Fibroblast of gingiva (primary cell): ENCODE measurements around the gene DTNA.

Experiments
- DNase-seq: peaks from one replicate; pipeline ENCODE4 v3.0.0-alpha.2; 2011; ENCODE audit warnings: low read depth

Gene DTNA

DNA sequence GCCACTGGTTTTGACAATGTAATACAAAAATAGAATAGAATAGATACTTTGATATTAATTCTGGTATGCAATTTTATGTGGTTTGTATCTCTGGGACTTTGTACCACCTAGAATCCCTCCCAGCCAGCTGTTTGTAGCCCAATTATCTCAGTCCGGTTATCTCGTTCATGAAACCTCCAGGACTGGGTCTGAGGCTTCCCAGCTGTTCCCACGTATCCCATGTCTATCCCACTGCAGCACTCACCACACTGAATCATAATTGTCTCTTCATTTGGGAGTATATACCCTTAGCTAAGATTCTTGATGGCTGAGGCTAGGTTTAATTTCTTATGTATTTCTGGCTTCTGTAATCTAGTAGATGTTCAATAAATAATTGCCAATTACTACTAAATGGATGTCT lies 226.7 kb downstream of the DTNA start:
- no peak for DNase-seq

DNA sequence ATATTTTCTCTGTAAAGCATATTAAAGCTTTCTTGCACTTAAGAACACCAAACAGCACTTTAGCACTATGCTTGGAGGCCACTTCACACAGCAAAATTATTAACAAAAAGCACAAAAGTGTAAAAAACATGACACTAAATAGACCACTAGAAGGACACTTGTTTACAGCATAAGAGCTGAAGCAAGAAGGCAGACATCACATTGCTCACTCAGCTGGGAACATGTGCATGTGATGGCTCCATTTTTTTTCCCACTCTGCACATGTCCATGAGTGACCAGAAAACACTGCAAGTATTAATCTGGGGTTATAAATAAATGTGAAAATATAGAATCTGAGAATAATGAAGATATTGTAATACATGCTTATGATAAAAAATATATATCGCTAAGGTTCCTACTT lies 228.0 kb downstream of the DTNA start:
- DNase-seq: no peak
